HK-2 (cell line): ENCODE data around the gene TAF1.
"Not testable (repeated sequence)": the region's sequence is repeated elsewhere in the genome, so short reads cannot be mapped to it uniquely, and the experiment has no call there.

Experiments used
- DNase-seq: peaks from one replicate; pipeline ENCODE4 v3.0.0-alpha.2; 2018; ENCODE audit not compliant: unreplicated experiment

TAF1 gene

GRCh38 chrX:71509289-71509688 is 143.1 kb downstream of the TAF1 start:
- DNase-seq: no peak

GRCh38 chrX:71510161-71510560 is 144.0 kb downstream of the TAF1 start:
- DNase-seq: no peak

GRCh38 chrX:71513731-71514130 is 147.6 kb downstream of the TAF1 start:
- not testable (repeated sequence) for DNase-seq

GRCh38 chrX:71514367-71515037 is 148.3 kb downstream of the TAF1 start:
- DNase-seq: no peak

- no peak for DNase-seq
Observed at GRCh38 chrX:71515038-71515396, 148.9 kb downstream of the TAF1 start.
